ENCODE data around the gene RRP8. TPM values are rescaled to one million over a fixed set of nuclear protein-coding genes. Genes with fewer than 3 reads are reported as not detected.

Gene RRP8
- total RNA-seq, 4 donors from 2014 or later, result 10.9 to 23.5 (median 15.7) TPM

- WGBS, 2 donors, result 90% methylated on average over 2 to 6 of the region's 8 CpGs
- no peaks in the 10 kb centered on the region for H3K4me1 ChIP-seq
- DNase-seq, result no peak
- H3K27me3 ChIP-seq, result no peaks in the 10 kb centered on the region
- intact Hi-C loops (cut with DNase I), result no loop called here
- TF ChIP-seq CTCF (IDR thresholded peaks at IDR 0.05) (no peak), POLR2A (IDR thresholded peaks at IDR 0.05) (no peak)
- H3K27ac ChIP-seq, result no peak overlapping the region
- H3K4me3 ChIP-seq, result no peak overlapping the region
- no peaks in the 10 kb centered on the region for H3K9me3 ChIP-seq
- H3K36me3 ChIP-seq, result peaks cover 0 to 41% (median 0%) of the 10 kb centered on the region in 3 donors
Measured at GRCh38 chr11:6546735-6547134, 56.7 kb downstream of the RRP8 start.

- TF ChIP-seq POLR2A (IDR thresholded peaks at IDR 0.05) (no peak), CTCF (IDR thresholded peaks at IDR 0.05) (no peak)
- Histone ChIP-seq H3K36me3 (peaks cover 0 to 41% (median 0%) of the 10 kb centered on the region in 3 donors), H3K4me1 (no peaks in the 10 kb centered on the region), H3K9me3 (no peaks in the 10 kb centered on the region), H3K27ac (no peak overlapping the region), H3K4me3 (no peak overlapping the region), H3K27me3 (no peaks in the 10 kb centered on the region)
- WGBS, 2 donors, result 96 to 100% methylated on average over 1 to 3 of the region's 14 CpGs
- no peak for DNase-seq
- intact Hi-C loops (cut with DNase I), result no loop called here
Measured at GRCh38 chr11:6545917-6546605, 57.4 kb downstream of the RRP8 start.

Other genes starting within 250 kb of the RRP8 start
- 10 to 100 TPM; 11.6 to 21.4 (median 14.3) TPM for gene SMPD1, start 213.1 kb downstream of the RRP8 start, total RNA-seq
- 10 to 100 TPM in 2 of 4 donors, 1 to 10 TPM in 2; 2.7 to 29.0 (median 9.9) TPM for gene APBB1, start 184.5 kb downstream of the RRP8 start, total RNA-seq
- under 1 TPM in 1 of 4 donors, not detected in 3; 0.76 TPM for gene HPX, start 162.6 kb downstream of the RRP8 start, total RNA-seq
- 10 to 100 TPM in 1 of 4 donors, 1 to 10 TPM in 3; 4.0 to 13.5 (median 7.0) TPM for gene TRIM3, start 129.7 kb downstream of the RRP8 start, total RNA-seq
- 10 to 100 TPM; 39.4 to 74.6 (median 50.8) TPM for gene ARFIP2, start 122.3 kb downstream of the RRP8 start, total RNA-seq
- 10 to 100 TPM; 17.0 to 40.2 (median 29.6) TPM for gene TIMM10B, start 122.1 kb downstream of the RRP8 start, total RNA-seq
- 10 to 100 TPM in 1 of 4 donors, 1 to 10 TPM in 3; 1.3 to 11.8 (median 7.7) TPM for gene DNHD1, start 106.3 kb downstream of the RRP8 start, total RNA-seq
- gene ILK, start 158 bp upstream of the RRP8 start, total RNA-seq, result 100 to 1,000 TPM in 1 of 4 donors, 10 to 100 TPM in 3; 34.5 to 128 (median 49.5) TPM
- 10 to 100 TPM; 31.9 to 69.2 (median 48.6) TPM for gene TAF10, start 8.6 kb upstream of the RRP8 start, total RNA-seq
- gene TPP1, start 15.8 kb upstream of the RRP8 start, total RNA-seq, result 10 to 100 TPM; 15.4 to 34.9 (median 27.8) TPM
- 1 to 10 TPM; 1.1 to 9.9 (median 2.3) TPM for gene DCHS1, start 52.2 kb upstream of the RRP8 start, total RNA-seq
- 10 to 100 TPM; 18.9 to 31.8 (median 26.1) TPM for gene MRPL17, start 79.7 kb upstream of the RRP8 start, total RNA-seq
- under 1 TPM in 3 of 4 donors, not detected in 1; 0.08 to 0.76 (median 0.13) TPM for gene OR2AG2, start 168.4 kb upstream of the RRP8 start, total RNA-seq
- gene OR2AG1, start 179.4 kb upstream of the RRP8 start, total RNA-seq, result not detected
- gene OR6A2, start 196.1 kb upstream of the RRP8 start, total RNA-seq, result under 1 TPM in 3 of 4 donors, not detected in 1; 0.19 to 0.79 (median 0.38) TPM
- gene OR10A5, start 242.1 kb upstream of the RRP8 start, total RNA-seq, result not detected